Lung (tissue), 12 donors: ENCODE measurements around the gene ARPP21. TPM values are rescaled to one million over a fixed set of nuclear protein-coding genes. Genes with fewer than 3 reads are reported as not detected.

Source experiments
- ATAC-seq: fragments of 200-7000 bp; cut with Tn5 transposase; one replicate; pipeline ENCODE4 v1.9.1; 2020; ENCODE audit warnings: moderate number of reproducible peaks; ENCODE audit not compliant: insufficient read depth, low FRiP score
- DNase-seq, 3 donors: peaks; one replicate each; pipeline ENCODE4 v3.0.0-alpha.2; 2013 to 2017
- H3K27ac ChIP-seq, 2 donors: one replicate each; pipeline ENCODE4 v1.5.1; 2013; ENCODE audit warnings: mild to moderate bottlenecking in 2 of 2, moderate library complexity in 2 of 2, control low read depth in 1 of 2, inconsistent platforms in 1 of 2, low read depth in 1 of 2, low read length in 1 of 2
- H3K27me3 ChIP-seq, 3 donors: one replicate each; pipeline ENCODE4 v1.5.1; 2013; ENCODE audit warnings: low read length in 2 of 3; ENCODE audit not compliant: control insufficient read depth in 3 of 3, insufficient read depth in 3 of 3
- H3K36me3 ChIP-seq, 4 donors: one replicate each; pipeline ENCODE4 v1.5.1; 2013; ENCODE audit warnings: low read length in 4 of 4, mild to moderate bottlenecking in 1 of 4, moderate library complexity in 1 of 4; ENCODE audit not compliant: control insufficient read depth in 4 of 4, insufficient read depth in 4 of 4
- H3K4me1 ChIP-seq, 5 donors: one replicate each; pipeline ENCODE4 v1.5.1; 2013; ENCODE audit warnings: low read length in 5 of 5, mild to moderate bottlenecking in 2 of 5, moderate library complexity in 1 of 5; ENCODE audit not compliant: control insufficient read depth in 5 of 5, insufficient read depth in 5 of 5
- H3K4me3 ChIP-seq: one replicate; pipeline ENCODE4 v1.5.1; 2013; ENCODE audit warnings: mild to moderate bottlenecking, control low read depth, moderate library complexity
- H3K9ac ChIP-seq, 2 donors: one replicate each; pipeline ENCODE4 v1.5.1; 2013; ENCODE audit warnings: low read length in 2 of 2, control low read depth in 1 of 2; ENCODE audit not compliant: insufficient read depth in 1 of 2
- H3K9me3 ChIP-seq, 4 donors: one replicate each; pipeline ENCODE4 v1.5.1; 2013; ENCODE audit warnings: low read length in 3 of 4, mild to moderate bottlenecking in 1 of 4, moderate library complexity in 1 of 4; ENCODE audit not compliant: control insufficient read depth in 4 of 4, insufficient read depth in 3 of 4
- WGBS, 2 donors: extraction: QIAGEN DNeasy Blood & Tissue Kit; methylation state at CpG; one replicate each; pipeline ENCODE4 v1.1.7; 2013; 5-methylcytosine and 5-hydroxymethylcytosine counted together
- polyA plus RNA-seq, 2 donors: library from polyadenylated mRNA; stranded (reverse); fragments of 200-250 nt; gene quantifications; one replicate each; pipeline ENCODE4 v1.2.1, GENCODE V29; 2013
- total RNA-seq, 2 donors: library from RNA; depleted of rRNA in 1 of 2; stranded (reverse); fragments of >200 nt in 1 of 2; gene quantifications; one replicate each; pipeline ENCODE4 v1.2.1, GENCODE V29; 2014 to 2021
- TF ChIP-seq, protein P1 (sequence below): IDR thresholded peaks from 2 replicates; pipeline ENCODE4 v1.5.1; 2012; ENCODE audit warnings: mild to moderate bottlenecking; ENCODE audit errors: control extremely low read depth, extremely low read depth
- donor health status: control.
- donor health status: control.
- donor health status: Bipolar disorder and iron deficiency.
- donor health status: healthy.
- donor health status: DM: yes; HTN: yes; CAD: no.

The ARPP21 gene
- total and polyA plus RNA-seq, 4 donors, result 0.71 TPM; not detected in 3

GRCh38 chr3:35780800-35781199, 141.5 kb downstream of the ARPP21 start:
- peaks cover 0 to 2% (median 0%) of the 10 kb centered on the region in 3 donors for H3K27me3 ChIP-seq
- DNase-seq (no peak), ATAC-seq (no peak)
- H3K4me3 ChIP-seq, result no peak overlapping the region
- H3K4me1 ChIP-seq, result no peaks in the 10 kb centered on the region
- no peak overlapping the region for H3K9ac ChIP-seq
- no peak overlapping the region for H3K27ac ChIP-seq
- WGBS, 2 donors, result 52 to 65% methylated on average over 3 of the region's 3 CpGs
- no peaks in the 10 kb centered on the region for H3K9me3 ChIP-seq
- TF ChIP-seq, protein P1, sequence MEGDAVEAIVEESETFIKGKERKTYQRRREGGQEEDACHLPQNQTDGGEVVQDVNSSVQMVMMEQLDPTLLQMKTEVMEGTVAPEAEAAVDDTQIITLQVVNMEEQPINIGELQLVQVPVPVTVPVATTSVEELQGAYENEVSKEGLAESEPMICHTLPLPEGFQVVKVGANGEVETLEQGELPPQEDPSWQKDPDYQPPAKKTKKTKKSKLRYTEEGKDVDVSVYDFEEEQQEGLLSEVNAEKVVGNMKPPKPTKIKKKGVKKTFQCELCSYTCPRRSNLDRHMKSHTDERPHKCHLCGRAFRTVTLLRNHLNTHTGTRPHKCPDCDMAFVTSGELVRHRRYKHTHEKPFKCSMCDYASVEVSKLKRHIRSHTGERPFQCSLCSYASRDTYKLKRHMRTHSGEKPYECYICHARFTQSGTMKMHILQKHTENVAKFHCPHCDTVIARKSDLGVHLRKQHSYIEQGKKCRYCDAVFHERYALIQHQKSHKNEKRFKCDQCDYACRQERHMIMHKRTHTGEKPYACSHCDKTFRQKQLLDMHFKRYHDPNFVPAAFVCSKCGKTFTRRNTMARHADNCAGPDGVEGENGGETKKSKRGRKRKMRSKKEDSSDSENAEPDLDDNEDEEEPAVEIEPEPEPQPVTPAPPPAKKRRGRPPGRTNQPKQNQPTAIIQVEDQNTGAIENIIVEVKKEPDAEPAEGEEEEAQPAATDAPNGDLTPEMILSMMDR, result no peak
- no peaks in the 10 kb centered on the region for H3K36me3 ChIP-seq

- peaks cover 0 to 2% (median 0%) of the 10 kb centered on the region in 3 donors for H3K27me3 ChIP-seq
- no peak overlapping the region for H3K27ac ChIP-seq
- DNase-seq (no peak), ATAC-seq (no peak)
- H3K9ac ChIP-seq, result no peak overlapping the region
- H3K4me1 ChIP-seq, result no peaks in the 10 kb centered on the region
- no peaks in the 10 kb centered on the region for H3K9me3 ChIP-seq
- TF ChIP-seq, protein P1, result no peak
- H3K36me3 ChIP-seq, result no peaks in the 10 kb centered on the region
- no peak overlapping the region for H3K4me3 ChIP-seq
These were observed 142.2 kb downstream of the ARPP21 start for GRCh38 chr3:35781558-35781957.

- WGBS, 2 donors, result 81% methylated on average over 1 of the region's 1 CpG
These were observed 143.0 kb downstream of the ARPP21 start for GRCh38 chr3:35782355-35782754.

More at GRCh38 chr3:35782355-35782754, 143.0 kb downstream of the ARPP21 start:
- no peak overlapping the region for H3K4me3 ChIP-seq
- no peaks in the 10 kb centered on the region for H3K36me3 ChIP-seq
- TF ChIP-seq, protein P1, result no peak
- H3K4me1 ChIP-seq, result peaks cover 0 to 3% (median 0%) of the 10 kb centered on the region in 5 donors
- H3K9ac ChIP-seq, result no peak overlapping the region
- H3K27ac ChIP-seq, result no peak overlapping the region
- no peaks in the 10 kb centered on the region for H3K9me3 ChIP-seq
- DNase-seq (no peak), ATAC-seq (no peak)
- peaks cover 0 to 2% (median 0%) of the 10 kb centered on the region in 3 donors for H3K27me3 ChIP-seq
